ENCODE data around the gene KCNAB1. TPM values are rescaled to one million over a fixed set of nuclear protein-coding genes. Genes with fewer than 3 reads are reported as not detected.

Gene KCNAB1
- total RNA-seq, 1 experiment from 2014 or later, result not detected

DNA sequence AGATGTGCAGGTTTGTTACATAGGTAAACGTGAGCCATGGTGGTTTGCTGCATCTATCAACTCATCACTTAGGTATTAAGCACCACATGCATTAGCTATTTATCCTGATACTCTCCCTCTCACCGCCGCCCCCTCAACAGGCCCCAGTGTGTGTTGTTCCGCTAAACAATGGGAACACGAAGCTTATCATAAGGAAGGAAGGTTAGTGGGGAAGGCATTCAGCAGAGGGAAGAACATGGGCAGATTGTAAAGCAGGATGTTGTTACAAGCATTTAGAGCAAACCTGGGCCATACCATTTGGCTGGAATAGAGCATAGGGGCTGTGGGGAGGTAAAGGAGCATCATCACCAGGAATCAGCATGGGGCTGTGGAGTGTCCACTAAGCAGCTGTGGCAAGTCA lies 322.7 kb downstream of the KCNAB1 start:
- ChIA-PET RAD21 (ENCODE audit: low non-redundant PET in 1 of 2, low total read pairs in 2 of 2, uncharacterized antibody in 2 of 2, unreplicated experiment in 2 of 2) (no interaction called here), CTCF (interaction anchor here (1.5 kb wide), 1 partner anchor 11 kb away, joined by 6 read pairs; no protein-coding TSS in a partner anchor), POLR2A (no interaction called here)
- TF ChIP-seq EZH2phosphoT487 (IDR thresholded peaks at IDR 0.05; ENCODE audit: borderline replicate concordance), result no peak
- TF ChIP-seq, protein P1, sequence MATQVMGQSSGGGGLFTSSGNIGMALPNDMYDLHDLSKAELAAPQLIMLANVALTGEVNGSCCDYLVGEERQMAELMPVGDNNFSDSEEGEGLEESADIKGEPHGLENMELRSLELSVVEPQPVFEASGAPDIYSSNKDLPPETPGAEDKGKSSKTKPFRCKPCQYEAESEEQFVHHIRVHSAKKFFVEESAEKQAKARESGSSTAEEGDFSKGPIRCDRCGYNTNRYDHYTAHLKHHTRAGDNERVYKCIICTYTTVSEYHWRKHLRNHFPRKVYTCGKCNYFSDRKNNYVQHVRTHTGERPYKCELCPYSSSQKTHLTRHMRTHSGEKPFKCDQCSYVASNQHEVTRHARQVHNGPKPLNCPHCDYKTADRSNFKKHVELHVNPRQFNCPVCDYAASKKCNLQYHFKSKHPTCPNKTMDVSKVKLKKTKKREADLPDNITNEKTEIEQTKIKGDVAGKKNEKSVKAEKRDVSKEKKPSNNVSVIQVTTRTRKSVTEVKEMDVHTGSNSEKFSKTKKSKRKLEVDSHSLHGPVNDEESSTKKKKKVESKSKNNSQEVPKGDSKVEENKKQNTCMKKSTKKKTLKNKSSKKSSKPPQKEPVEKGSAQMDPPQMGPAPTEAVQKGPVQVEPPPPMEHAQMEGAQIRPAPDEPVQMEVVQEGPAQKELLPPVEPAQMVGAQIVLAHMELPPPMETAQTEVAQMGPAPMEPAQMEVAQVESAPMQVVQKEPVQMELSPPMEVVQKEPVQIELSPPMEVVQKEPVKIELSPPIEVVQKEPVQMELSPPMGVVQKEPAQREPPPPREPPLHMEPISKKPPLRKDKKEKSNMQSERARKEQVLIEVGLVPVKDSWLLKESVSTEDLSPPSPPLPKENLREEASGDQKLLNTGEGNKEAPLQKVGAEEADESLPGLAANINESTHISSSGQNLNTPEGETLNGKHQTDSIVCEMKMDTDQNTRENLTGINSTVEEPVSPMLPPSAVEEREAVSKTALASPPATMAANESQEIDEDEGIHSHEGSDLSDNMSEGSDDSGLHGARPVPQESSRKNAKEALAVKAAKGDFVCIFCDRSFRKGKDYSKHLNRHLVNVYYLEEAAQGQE (IDR thresholded peaks at IDR 0.05; ENCODE audit: low read depth), result no peak
- TF ChIP-seq CEBPB (IDR thresholded peaks at IDR 0.05; ENCODE audit: low read depth), result no peak
- no peak for TF ChIP-seq ELF1 (IDR thresholded peaks at IDR 0.05; ENCODE audit: borderline replicate concordance, low read depth)
- TF ChIP-seq, protein P2, sequence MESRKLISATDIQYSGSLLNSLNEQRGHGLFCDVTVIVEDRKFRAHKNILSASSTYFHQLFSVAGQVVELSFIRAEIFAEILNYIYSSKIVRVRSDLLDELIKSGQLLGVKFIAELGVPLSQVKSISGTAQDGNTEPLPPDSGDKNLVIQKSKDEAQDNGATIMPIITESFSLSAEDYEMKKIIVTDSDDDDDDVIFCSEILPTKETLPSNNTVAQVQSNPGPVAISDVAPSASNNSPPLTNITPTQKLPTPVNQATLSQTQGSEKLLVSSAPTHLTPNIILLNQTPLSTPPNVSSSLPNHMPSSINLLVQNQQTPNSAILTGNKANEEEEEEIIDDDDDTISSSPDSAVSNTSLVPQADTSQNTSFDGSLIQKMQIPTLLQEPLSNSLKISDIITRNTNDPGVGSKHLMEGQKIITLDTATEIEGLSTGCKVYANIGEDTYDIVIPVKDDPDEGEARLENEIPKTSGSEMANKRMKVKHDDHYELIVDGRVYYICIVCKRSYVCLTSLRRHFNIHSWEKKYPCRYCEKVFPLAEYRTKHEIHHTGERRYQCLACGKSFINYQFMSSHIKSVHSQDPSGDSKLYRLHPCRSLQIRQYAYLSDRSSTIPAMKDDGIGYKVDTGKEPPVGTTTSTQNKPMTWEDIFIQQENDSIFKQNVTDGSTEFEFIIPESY (IDR thresholded peaks at IDR 0.05; ENCODE audit: extremely low read depth, insufficient replicate concordance, low read length), result no peak
- no peak for TF ChIP-seq POLR2A (IDR thresholded peaks at IDR 0.05; ENCODE audit: borderline replicate concordance, extremely low read depth, insufficient read depth, insufficient read length)
- no peak for TF ChIP-seq EGR1 (IDR thresholded peaks at IDR 0.05; ENCODE audit: low read depth)
- no peak for TF ChIP-seq CBX3 (IDR thresholded peaks at IDR 0.05; ENCODE audit: low read depth)
- no peak for TF ChIP-seq FOSL1 (IDR thresholded peaks at IDR 0.05; ENCODE audit: low read depth)
- TF ChIP-seq SIN3A (IDR thresholded peaks at IDR 0.05; ENCODE audit: low read depth), result no peak
- TF ChIP-seq, protein P3, sequence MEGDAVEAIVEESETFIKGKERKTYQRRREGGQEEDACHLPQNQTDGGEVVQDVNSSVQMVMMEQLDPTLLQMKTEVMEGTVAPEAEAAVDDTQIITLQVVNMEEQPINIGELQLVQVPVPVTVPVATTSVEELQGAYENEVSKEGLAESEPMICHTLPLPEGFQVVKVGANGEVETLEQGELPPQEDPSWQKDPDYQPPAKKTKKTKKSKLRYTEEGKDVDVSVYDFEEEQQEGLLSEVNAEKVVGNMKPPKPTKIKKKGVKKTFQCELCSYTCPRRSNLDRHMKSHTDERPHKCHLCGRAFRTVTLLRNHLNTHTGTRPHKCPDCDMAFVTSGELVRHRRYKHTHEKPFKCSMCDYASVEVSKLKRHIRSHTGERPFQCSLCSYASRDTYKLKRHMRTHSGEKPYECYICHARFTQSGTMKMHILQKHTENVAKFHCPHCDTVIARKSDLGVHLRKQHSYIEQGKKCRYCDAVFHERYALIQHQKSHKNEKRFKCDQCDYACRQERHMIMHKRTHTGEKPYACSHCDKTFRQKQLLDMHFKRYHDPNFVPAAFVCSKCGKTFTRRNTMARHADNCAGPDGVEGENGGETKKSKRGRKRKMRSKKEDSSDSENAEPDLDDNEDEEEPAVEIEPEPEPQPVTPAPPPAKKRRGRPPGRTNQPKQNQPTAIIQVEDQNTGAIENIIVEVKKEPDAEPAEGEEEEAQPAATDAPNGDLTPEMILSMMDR (IDR thresholded peaks at IDR 0.05 in 2 of 3, conservative IDR thresholded peaks at IDR 0.05 in 1 of 3; ENCODE audit: borderline replicate concordance in 1 of 3, insufficient read depth in 1 of 3, low read depth in 2 of 3, low read length in 2 of 3), result no peak
- TF ChIP-seq YY1 (IDR thresholded peaks at IDR 0.05; ENCODE audit: extremely low read depth, insufficient replicate concordance, low read depth, low read length), result no peak
- no peak for TF ChIP-seq ZNF274 (IDR thresholded peaks at IDR 0.05; ENCODE audit: low read depth, low read length)
- TF ChIP-seq ZFX (IDR thresholded peaks at IDR 0.05), result no peak
- no peak for TF ChIP-seq SP1 (IDR thresholded peaks at IDR 0.05; ENCODE audit: low read depth)
- no peak for TF ChIP-seq SRF (IDR thresholded peaks at IDR 0.05; ENCODE audit: low read depth)
- TF ChIP-seq TCF7L2 (IDR thresholded peaks at IDR 0.05; ENCODE audit: borderline replicate concordance, extremely low read depth, insufficient read depth, insufficient read length), result no peak
- no peak for TF ChIP-seq POLR2AphosphoS5 (IDR thresholded peaks at IDR 0.05; ENCODE audit: low read depth, low read length)
- intact Hi-C loops (cut with micrococcal nuclease), result loop anchor here (10.0 kb wide), 1 partner anchor 692 kb away; no protein-coding TSS in a partner anchor
- ATAC-seq (no peak), DNase-seq (ENCODE audit: low read depth, low spot score) (no peak)
- no peaks in the 10 kb centered on the region for H3K27me3 ChIP-seq (ENCODE audit: insufficient read depth, low read length)
- H3K4me1 ChIP-seq (ENCODE audit: control insufficient read depth in 1 of 2, insufficient read depth in 2 of 2, low read length in 2 of 2), result no peaks in the 10 kb centered on the region
- no peak overlapping the region for H3K4me2 ChIP-seq (ENCODE audit: low read length)
- no peak overlapping the region for H3K4me3 ChIP-seq (replicated peaks in 1 of 2; ENCODE audit: low read depth in 1 of 2, low read length in 2 of 2)
- no peaks in the 10 kb centered on the region for H4K20me1 ChIP-seq (ENCODE audit: insufficient read depth)
- no peak overlapping the region for H2AFZ ChIP-seq (ENCODE audit: low read depth, low read length, poor library complexity, severe bottlenecking)
- no peaks in the 10 kb centered on the region for H3K9me2 ChIP-seq (ENCODE audit: insufficient read depth)
- H3K79me2 ChIP-seq (ENCODE audit: insufficient read depth, low read length), result no peaks in the 10 kb centered on the region
- H3K9me3 ChIP-seq (ENCODE audit: control insufficient read depth in 1 of 2, insufficient read depth in 1 of 2, low read depth in 1 of 2, low read length in 2 of 2), result no peaks in the 10 kb centered on the region
- no peaks in the 10 kb centered on the region for H3K36me3 ChIP-seq (ENCODE audit: control insufficient read depth in 1 of 2, insufficient read depth in 2 of 2, low read length in 2 of 2)
- no peak overlapping the region for H3K9ac ChIP-seq (ENCODE audit: low read length)
- no TSS peak for BruUV-seq (replicated peaks)
- no peak overlapping the region for H3K27ac ChIP-seq (ENCODE audit: low read depth, low read length)

All from HCT116 (cell line).